Measurements from ENCODE around the gene EIF4EBP2. TPM values are rescaled to one million over a fixed set of nuclear protein-coding genes. Genes with fewer than 3 reads are reported as not detected.

The EIF4EBP2 gene
- polyA plus RNA-seq (ENCODE audit: low read depth in 6 of 6), result 10 to 100 TPM; 35.7 to 44.5 (median 38.8) TPM

DNA sequence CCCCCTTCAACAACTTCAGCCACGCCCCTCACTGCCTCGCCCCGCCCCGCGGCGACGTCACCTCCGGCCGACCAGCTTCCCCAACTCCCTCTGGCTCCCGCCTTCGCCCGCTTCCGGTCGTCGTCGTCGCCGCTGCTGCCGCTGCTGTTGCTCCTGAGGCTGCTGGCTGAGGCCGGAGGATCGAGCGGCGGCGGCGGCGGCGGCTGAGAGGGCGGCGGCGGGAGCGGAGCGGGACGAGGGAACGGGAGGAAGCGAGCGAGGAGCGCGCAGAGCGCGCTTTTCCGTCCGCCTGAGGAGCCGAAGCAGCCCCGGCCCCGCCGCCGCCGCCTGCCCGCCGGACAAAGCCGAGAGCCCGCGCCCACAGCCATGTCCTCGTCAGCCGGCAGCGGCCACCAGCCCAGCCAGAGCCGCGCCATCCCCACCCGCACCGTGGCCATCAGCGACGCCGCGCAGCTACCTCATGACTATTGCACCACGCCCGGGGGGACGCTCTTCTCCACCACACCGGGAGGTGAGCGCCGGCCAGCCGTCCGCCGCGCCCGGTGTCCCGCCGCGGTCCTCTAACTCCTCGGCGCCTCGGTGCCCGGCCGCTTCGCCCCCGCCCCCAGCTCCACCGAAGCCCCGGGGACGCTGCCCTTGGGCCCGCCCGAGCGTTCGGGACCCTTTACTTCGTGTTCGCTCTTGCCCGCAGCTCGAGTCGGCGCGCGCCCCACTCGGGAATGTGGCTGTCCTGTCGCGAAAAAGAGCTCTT is at the start of gene EIF4EBP2:
Gene EIF4EBP2 (plus strand): TSS at position 110 of the 751 bp plus-strand sequence. CDS start 257 bp downstream, at position 367.
- peak within 1 kb of the TSS; percentile 87 to 95 (median 90) for H3K27ac Mint-ChIP-seq
- no peaks in the 10 kb centered on the region for H3K27me3 Mint-ChIP-seq
- ATAC-seq (ENCODE audit: low read depth in 2 of 2) (peak; percentile 96), DNase-seq (peak; percentile 98)
- H3K4me3 Mint-ChIP-seq, result peak within 1 kb of the TSS; percentile 89 to 98 (median 94)
- H3K36me3 Mint-ChIP-seq, result no peaks in the 10 kb centered on the region
- H3K9me3 Mint-ChIP-seq, result no peaks in the 10 kb centered on the region
- peaks cover 28 to 46% (median 42%) of the 10 kb centered on the region in 3 donors for H3K4me1 Mint-ChIP-seq

DNA sequence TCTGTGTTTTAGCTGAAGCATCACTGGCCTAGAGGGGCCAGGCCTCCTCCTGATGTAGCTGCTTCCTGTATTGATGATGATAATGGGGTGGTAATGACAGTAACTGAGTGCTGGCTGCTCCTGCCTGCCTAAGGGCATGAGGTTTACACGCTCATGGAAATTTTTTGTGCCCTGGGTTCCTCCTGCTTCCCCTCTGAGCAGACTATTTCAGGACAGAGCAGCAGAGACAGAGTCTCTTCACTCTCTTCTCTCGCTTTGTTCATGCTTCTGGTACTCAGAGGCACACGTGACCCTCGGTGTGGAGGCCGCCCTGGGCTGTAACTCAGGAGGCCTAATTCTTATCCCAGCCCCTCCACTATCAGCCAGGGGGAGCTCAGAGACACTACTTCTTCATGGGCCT is 49.4 kb upstream of the EIF4EBP2 start:
- DNase-seq (no peak), ATAC-seq (ENCODE audit: low read depth in 2 of 2) (no peak)
- Mint-ChIP-seq H3K4me1 (peaks cover 19 to 24% (median 21%) of the 10 kb centered on the region in 3 donors), H3K27me3 (peaks cover 3 to 12% (median 4%) of the 10 kb centered on the region in 3 donors), H3K27ac (peak overlapping the region in 4 of 6 donors; percentile 49 to 93 (median 74)), H3K4me3 (peak overlapping the region in 4 of 8 donors; percentile 79 to 94 (median 90)), H3K9me3 (no peaks in the 10 kb centered on the region), H3K36me3 (no peaks in the 10 kb centered on the region)

DNA sequence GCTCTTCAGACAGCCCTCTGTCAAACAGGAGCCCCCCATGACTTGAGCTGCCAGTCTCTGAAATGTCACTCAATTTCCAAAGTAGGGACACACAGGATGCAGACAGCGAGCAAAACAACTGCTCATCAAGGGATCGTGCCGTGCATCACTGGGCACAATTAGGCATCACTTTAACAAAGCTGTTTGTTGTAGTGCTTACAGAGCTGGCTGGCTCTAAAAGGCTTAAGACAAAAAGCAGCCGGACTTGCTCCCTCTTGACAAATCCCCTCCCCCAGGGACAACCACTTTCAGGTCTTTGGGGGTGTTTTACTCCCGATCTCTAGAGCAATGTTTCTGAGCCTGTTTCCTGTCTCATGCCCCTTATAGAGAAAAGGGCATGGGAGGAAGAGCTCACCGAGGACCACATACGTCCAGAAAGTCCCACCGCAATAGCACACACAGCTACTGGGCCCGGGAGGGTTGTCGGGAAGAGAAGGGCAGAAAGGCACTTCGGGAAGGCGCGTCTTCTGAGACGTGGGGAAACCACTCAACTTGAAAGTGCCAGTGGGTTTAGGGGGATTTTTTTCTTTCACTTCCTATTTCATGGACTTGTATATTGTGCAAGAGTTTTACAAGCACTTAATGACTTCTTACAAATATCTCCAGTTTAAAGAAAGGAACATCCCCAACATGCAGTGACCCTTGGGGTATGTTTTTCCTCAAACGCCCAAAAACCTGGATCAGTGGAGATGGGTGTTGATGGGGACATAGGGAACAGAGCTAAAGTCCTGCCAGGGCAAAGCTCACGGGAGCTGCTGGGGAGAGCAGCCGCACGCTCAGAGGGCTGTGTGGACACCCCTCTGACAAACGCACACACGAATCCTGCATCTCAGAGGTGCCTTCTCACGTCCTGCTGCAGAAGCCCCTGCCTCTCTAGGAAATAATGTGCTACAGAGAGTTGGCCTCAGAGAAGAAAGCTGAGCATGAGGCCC is 48.6 kb upstream of the EIF4EBP2 start:
- DNase-seq (peak; percentile 63), ATAC-seq (ENCODE audit: low read depth in 2 of 2) (peak; percentile 93 to 95)
- H3K36me3 Mint-ChIP-seq, result no peaks in the 10 kb centered on the region
- H3K27ac Mint-ChIP-seq, result peak overlapping the region; percentile 70 to 97 (median 88)
- no peaks in the 10 kb centered on the region for H3K9me3 Mint-ChIP-seq
- peaks cover 19 to 24% (median 21%) of the 10 kb centered on the region in 3 donors for H3K4me1 Mint-ChIP-seq
- peaks cover 7 to 15% (median 10%) of the 10 kb centered on the region in 3 donors for H3K27me3 Mint-ChIP-seq
- H3K4me3 Mint-ChIP-seq, result peak overlapping the region; percentile 66 to 94 (median 90)

- Mint-ChIP-seq H3K27me3 (peaks cover 9 to 15% (median 14%) of the 10 kb centered on the region in 3 donors), H3K36me3 (no peaks in the 10 kb centered on the region), H3K4me3 (no peak overlapping the region), H3K27ac (no peak overlapping the region), H3K9me3 (no peaks in the 10 kb centered on the region), H3K4me1 (peaks cover 19 to 24% (median 21%) of the 10 kb centered on the region in 3 donors)
- no peak for DNase-seq
- ATAC-seq (ENCODE audit: low read depth in 2 of 2), result no peak
Measured at GRCh38 chr10:70357565-70357964, 46.4 kb upstream of the EIF4EBP2 start.

- Mint-ChIP-seq H3K36me3 (no peaks in the 10 kb centered on the region), H3K4me3 (no peak overlapping the region), H3K9me3 (no peaks in the 10 kb centered on the region), H3K27ac (peak overlapping the region in 1 of 6 donors; percentile 44), H3K27me3 (peaks cover 9 to 15% (median 14%) of the 10 kb centered on the region in 3 donors), H3K4me1 (peaks cover 19 to 24% (median 21%) of the 10 kb centered on the region in 3 donors)
- ATAC-seq (ENCODE audit: low read depth in 2 of 2), result no peak
- DNase-seq, result no peak
Measured at GRCh38 chr10:70358446-70358845, 45.5 kb upstream of the EIF4EBP2 start.

GRCh38 chr10:70359017-70359550 is 44.9 kb upstream of the EIF4EBP2 start:
- peaks cover 19 to 24% (median 21%) of the 10 kb centered on the region in 3 donors for H3K4me1 Mint-ChIP-seq
- no peaks in the 10 kb centered on the region for H3K36me3 Mint-ChIP-seq
- peaks cover 9 to 15% (median 14%) of the 10 kb centered on the region in 3 donors for H3K27me3 Mint-ChIP-seq
- DNase-seq, result no peak
- ATAC-seq (ENCODE audit: low read depth in 2 of 2), result no peak
- no peaks in the 10 kb centered on the region for H3K9me3 Mint-ChIP-seq
- H3K27ac Mint-ChIP-seq, result peak overlapping the region in 1 of 6 donors; percentile 50
- no peak overlapping the region for H3K4me3 Mint-ChIP-seq

GRCh38 chr10:70360215-70360614 is 43.7 kb upstream of the EIF4EBP2 start:
- H3K36me3 Mint-ChIP-seq, result no peaks in the 10 kb centered on the region
- H3K9me3 Mint-ChIP-seq, result no peaks in the 10 kb centered on the region
- H3K4me3 Mint-ChIP-seq, result no peak overlapping the region
- ATAC-seq (ENCODE audit: low read depth in 2 of 2) (no peak), DNase-seq (no peak)
- peaks cover 9 to 14% (median 14%) of the 10 kb centered on the region in 3 donors for H3K27me3 Mint-ChIP-seq
- peaks cover 19 to 24% (median 20%) of the 10 kb centered on the region in 3 donors for H3K4me1 Mint-ChIP-seq
- no peak overlapping the region for H3K27ac Mint-ChIP-seq

- DNase-seq (no peak), ATAC-seq (ENCODE audit: low read depth in 2 of 2) (no peak)
- H3K9me3 Mint-ChIP-seq, result no peaks in the 10 kb centered on the region
- no peak overlapping the region for H3K4me3 Mint-ChIP-seq
- H3K27me3 Mint-ChIP-seq, result peaks cover 9 to 14% (median 9%) of the 10 kb centered on the region in 3 donors
- no peaks in the 10 kb centered on the region for H3K36me3 Mint-ChIP-seq
- peaks cover 8 to 15% (median 10%) of the 10 kb centered on the region in 3 donors for H3K4me1 Mint-ChIP-seq
- H3K27ac Mint-ChIP-seq, result peak overlapping the region in 1 of 6 donors; percentile 57
Measured at GRCh38 chr10:70362328-70362727, 41.6 kb upstream of the EIF4EBP2 start.

- H3K9me3 Mint-ChIP-seq, result no peaks in the 10 kb centered on the region
- H3K4me1 Mint-ChIP-seq, result peaks cover 7 to 13% (median 8%) of the 10 kb centered on the region in 3 donors
- peaks cover 9 to 14% (median 9%) of the 10 kb centered on the region in 3 donors for H3K27me3 Mint-ChIP-seq
- no peaks in the 10 kb centered on the region for H3K36me3 Mint-ChIP-seq
- ATAC-seq (ENCODE audit: low read depth in 2 of 2), result no peak
- no peak overlapping the region for H3K4me3 Mint-ChIP-seq
- H3K27ac Mint-ChIP-seq, result peak overlapping the region in 1 of 6 donors; percentile 12
- no peak for DNase-seq
Measured at GRCh38 chr10:70363292-70363691, 40.7 kb upstream of the EIF4EBP2 start.

DNA sequence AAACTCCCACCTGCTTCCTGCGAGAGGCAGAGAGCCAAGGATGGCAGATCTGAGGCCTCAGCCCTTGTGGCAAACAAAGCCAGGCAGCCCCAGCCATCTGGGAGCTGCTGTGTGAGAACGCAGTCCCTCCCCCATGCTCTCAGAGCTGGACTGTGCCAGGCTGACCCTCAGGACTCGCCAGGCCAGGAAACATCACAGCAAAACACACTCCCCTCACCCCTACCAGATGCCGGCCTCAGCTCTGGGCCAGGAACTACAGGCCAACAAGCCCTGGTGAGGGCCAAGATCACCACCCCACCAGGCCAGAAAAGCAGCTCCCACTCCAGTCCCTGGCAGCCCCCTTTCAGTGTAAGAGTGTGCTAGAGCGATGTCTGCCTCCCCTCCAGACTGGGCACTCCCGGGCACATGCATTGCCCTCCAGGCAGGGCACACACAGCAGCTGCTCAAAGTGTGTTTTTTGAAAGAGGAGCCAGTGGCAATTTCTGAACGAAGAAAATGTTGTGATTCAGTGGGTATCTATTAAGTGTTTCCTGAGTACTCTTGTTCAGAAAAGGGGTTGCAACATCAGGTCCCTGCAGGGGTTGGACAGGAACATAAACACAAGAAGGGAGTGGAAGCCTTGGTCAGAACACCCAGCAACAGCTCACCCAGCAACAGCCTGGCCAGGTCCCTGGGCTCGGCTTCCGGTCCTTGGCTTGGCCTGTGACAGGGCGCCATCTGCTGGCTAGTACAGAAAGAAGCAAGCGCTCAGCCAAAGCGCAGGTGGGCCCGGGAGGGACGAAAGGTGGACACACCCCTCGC is 39.8 kb upstream of the EIF4EBP2 start:
- ATAC-seq (ENCODE audit: low read depth in 2 of 2) (peak; percentile 93 to 98), DNase-seq (peak; percentile 79)
- Mint-ChIP-seq H3K27me3 (peaks cover 5 to 13% (median 9%) of the 10 kb centered on the region in 3 donors), H3K4me1 (peaks cover 7 to 8% (median 7%) of the 10 kb centered on the region in 3 donors), H3K4me3 (peak overlapping the region in 1 of 8 donors; percentile 53), H3K36me3 (no peaks in the 10 kb centered on the region), H3K27ac (peak overlapping the region in 3 of 6 donors; percentile 40 to 92 (median 90)), H3K9me3 (no peaks in the 10 kb centered on the region)

GRCh38 chr10:70364772-70365091 is 39.2 kb upstream of the EIF4EBP2 start:
- ATAC-seq (ENCODE audit: low read depth in 2 of 2) (peak; percentile 17 to 26), DNase-seq (no peak)
- Mint-ChIP-seq H3K9me3 (no peaks in the 10 kb centered on the region), H3K27me3 (peaks cover under 1 to 8% (median 5%) of the 10 kb centered on the region in 3 donors), H3K4me3 (no peak overlapping the region), H3K36me3 (no peaks in the 10 kb centered on the region), H3K27ac (peak overlapping the region in 3 of 6 donors; percentile 40 to 92 (median 90)), H3K4me1 (peaks cover 7 to 8% (median 7%) of the 10 kb centered on the region in 3 donors)

GRCh38 chr10:70367195-70367796 is 36.6 kb upstream of the EIF4EBP2 start:
- Mint-ChIP-seq H3K4me3 (no peak overlapping the region), H3K36me3 (no peaks in the 10 kb centered on the region), H3K4me1 (peaks cover 7 to 8% (median 7%) of the 10 kb centered on the region in 3 donors), H3K9me3 (no peaks in the 10 kb centered on the region), H3K27ac (no peak overlapping the region), H3K27me3 (no peaks in the 10 kb centered on the region)
- DNase-seq (no peak), ATAC-seq (ENCODE audit: low read depth in 2 of 2) (no peak)
